Trophoblast cell (in vitro differentiated cells and primary cell): ENCODE results near the gene FGGY.

Experiments used
- DNase-seq, 2 donors: peaks; one replicate each; pipeline ENCODE4 v3.0.0-alpha.2; 2016
- H2AFZ ChIP-seq: 2 replicates; pipeline ENCODE4 v1.6.1; 2013; ENCODE audit warnings: low read length, moderate library complexity, mild to moderate bottlenecking; ENCODE audit not compliant: insufficient read depth, poor library complexity
- H2AK5ac ChIP-seq: 2 replicates; pipeline ENCODE4 v1.6.1; 2013; ENCODE audit warnings: mild to moderate bottlenecking, low read length
- H2BK120ac ChIP-seq: 2 replicates; pipeline ENCODE4 v1.6.1; 2013; ENCODE audit warnings: low read length, mild to moderate bottlenecking, moderate library complexity; ENCODE audit not compliant: insufficient read depth, poor library complexity
- H2BK12ac ChIP-seq: 2 replicates; pipeline ENCODE4 v1.6.1; 2013; ENCODE audit warnings: mild to moderate bottlenecking, low read length, moderate library complexity
- H2BK5ac ChIP-seq: 2 replicates; pipeline ENCODE4 v1.6.1; 2013; ENCODE audit warnings: low read length, low read depth, moderate library complexity, mild to moderate bottlenecking; ENCODE audit not compliant: poor library complexity
- H3K14ac ChIP-seq: 2 replicates; pipeline ENCODE4 v1.6.1; 2013; ENCODE audit warnings: mild to moderate bottlenecking, low read length
- H3K18ac ChIP-seq: 2 replicates; pipeline ENCODE4 v1.6.1; 2013; ENCODE audit warnings: mild to moderate bottlenecking, low read length
- H3K23ac ChIP-seq: 2 replicates; pipeline ENCODE4 v1.6.1; 2013; ENCODE audit warnings: low read length
- H3K27ac ChIP-seq: 2 replicates; pipeline ENCODE4 v1.5.1; 2013; ENCODE audit warnings: low read depth, mild to moderate bottlenecking, inconsistent platforms, low read length, moderate library complexity
- H3K27me3 ChIP-seq: 2 replicates; pipeline ENCODE4 v1.6.1; 2013; ENCODE audit warnings: inconsistent platforms, mild to moderate bottlenecking, low read length, moderate library complexity; ENCODE audit not compliant: insufficient read depth
- H3K36me3 ChIP-seq, 2 experiments: 1 replicate in 1 of 2; 2 replicates in 1 of 2; pipeline ENCODE4 v1.6.1; 2013; ENCODE audit warnings: low read length in 2 of 2, mild to moderate bottlenecking in 2 of 2, moderate library complexity in 1 of 2; ENCODE audit not compliant: insufficient read depth in 2 of 2, control insufficient read depth in 1 of 2
- H3K4ac ChIP-seq: 2 replicates; pipeline ENCODE4 v1.6.1; 2013; ENCODE audit warnings: low read depth, mild to moderate bottlenecking, low read length, moderate library complexity
- H3K4me1 ChIP-seq, 2 experiments: 1 replicate in 1 of 2; 2 replicates in 1 of 2; pipeline ENCODE4 v1.6.1; 2013; ENCODE audit warnings: low read length in 2 of 2, mild to moderate bottlenecking in 2 of 2, moderate library complexity in 1 of 2; ENCODE audit not compliant: insufficient read depth in 2 of 2, control insufficient read depth in 1 of 2
- H3K4me2 ChIP-seq: 2 replicates; pipeline ENCODE4 v1.6.1; 2013; ENCODE audit warnings: inconsistent platforms, mild to moderate bottlenecking, low read length, moderate library complexity
- H3K4me3 ChIP-seq: 2 replicates; pipeline ENCODE4 v1.5.1; 2013; ENCODE audit warnings: mild to moderate bottlenecking, low read depth, low read length, inconsistent platforms
- H3K79me1 ChIP-seq: one replicate; pipeline ENCODE4 v1.6.1; 2013; ENCODE audit warnings: low read length
- H3K79me2 ChIP-seq: 2 replicates; pipeline ENCODE4 v1.6.1; 2013; ENCODE audit warnings: low read length, mild to moderate bottlenecking; ENCODE audit not compliant: control insufficient read depth, insufficient read depth, poor library complexity
- H3K9ac ChIP-seq: 2 replicates; pipeline ENCODE4 v1.6.1; 2013; ENCODE audit warnings: mild to moderate bottlenecking, low read length
- H3K9me3 ChIP-seq: 2 replicates; pipeline ENCODE4 v1.6.1; 2013; ENCODE audit warnings: low read depth, mild to moderate bottlenecking, control low read depth, inconsistent platforms, low read length; ENCODE audit not compliant: insufficient read depth
- H4K12ac ChIP-seq: 2 replicates; pipeline ENCODE4 v1.6.1; 2013; ENCODE audit warnings: low read depth, mild to moderate bottlenecking, low read length, moderate library complexity
- H4K8ac ChIP-seq: 2 replicates; pipeline ENCODE4 v1.6.1; 2013; ENCODE audit warnings: low read depth, mild to moderate bottlenecking, low read length, moderate library complexity
- H4K91ac ChIP-seq: one replicate; pipeline ENCODE4 v1.6.1; 2013; ENCODE audit warnings: low read depth, mild to moderate bottlenecking, low read length, moderate library complexity
- WGBS: extraction: QIAGEN DNeasy Blood & Tissue Kit; methylation state at CpG from one replicate; pipeline ENCODE4 v1.1.7; 2013; ENCODE audit warnings: missing lambda C conversion rate; ENCODE audit not compliant: insufficient read length, insufficient coverage; ENCODE audit errors: extremely low coverage; 5-methylcytosine and 5-hydroxymethylcytosine counted together

FGGY gene

GRCh38 chr1:59278780-59279354 lies 18.0 kb upstream of the FGGY start:
- Histone ChIP-seq H3K79me1 (no peaks in the 10 kb centered on the region), H3K14ac (no peak overlapping the region), H3K79me2 (no peaks in the 10 kb centered on the region), H2BK12ac (peak overlapping the region; percentile 30), H2AK5ac (peak overlapping the region; percentile 23), H3K4me1 (peaks cover 0 to 6% of the 10 kb centered on the region in 2 experiments), H4K91ac (peak overlapping the region; percentile 43), H3K4me3 (no peak overlapping the region), H2BK5ac (peak overlapping the region; percentile 41), H4K12ac (no peak overlapping the region), H3K23ac (no peak overlapping the region), H4K8ac (no peak overlapping the region), H3K9me3 (no peaks in the 10 kb centered on the region), H2AFZ (no peak overlapping the region), H3K4me2 (no peak overlapping the region), H3K27ac (no peak overlapping the region), H3K27me3 (no peaks in the 10 kb centered on the region), H3K36me3 (no peaks in the 10 kb centered on the region), H2BK120ac (peak overlapping the region; percentile 20), H3K18ac (no peak overlapping the region), H3K4ac (no peak overlapping the region), H3K9ac (no peak overlapping the region)
- no CpG with 5 or more reads among the region's 2 CpGs for WGBS
- peak; percentile 38 to 57 for DNase-seq

GRCh38 chr1:59279645-59280044 lies 17.2 kb upstream of the FGGY start:
- no peak overlapping the region for H4K91ac ChIP-seq
- no peaks in the 10 kb centered on the region for H3K36me3 ChIP-seq
- no peaks in the 10 kb centered on the region for H3K79me2 ChIP-seq
- H2AK5ac ChIP-seq = no peak overlapping the region
- H3K23ac ChIP-seq = no peak overlapping the region
- DNase-seq = peak; percentile 85 to 95
- H3K4me3 ChIP-seq = no peak overlapping the region
- no CpG with 5 or more reads among the region's 5 CpGs for WGBS
- H3K9me3 ChIP-seq = no peaks in the 10 kb centered on the region
- peaks cover 0 to 6% of the 10 kb centered on the region in 2 experiments for H3K4me1 ChIP-seq
- no peaks in the 10 kb centered on the region for H3K79me1 ChIP-seq
- no peak overlapping the region for H3K4me2 ChIP-seq
- H4K12ac ChIP-seq = no peak overlapping the region
- H2AFZ ChIP-seq = no peak overlapping the region
- no peak overlapping the region for H3K27ac ChIP-seq
- no peak overlapping the region for H3K14ac ChIP-seq
- H3K4ac ChIP-seq = no peak overlapping the region
- H3K9ac ChIP-seq = no peak overlapping the region
- no peak overlapping the region for H3K18ac ChIP-seq
- H2BK12ac ChIP-seq = no peak overlapping the region
- no peak overlapping the region for H2BK5ac ChIP-seq
- H3K27me3 ChIP-seq = no peaks in the 10 kb centered on the region
- no peak overlapping the region for H2BK120ac ChIP-seq
- H4K8ac ChIP-seq = no peak overlapping the region

DNA sequence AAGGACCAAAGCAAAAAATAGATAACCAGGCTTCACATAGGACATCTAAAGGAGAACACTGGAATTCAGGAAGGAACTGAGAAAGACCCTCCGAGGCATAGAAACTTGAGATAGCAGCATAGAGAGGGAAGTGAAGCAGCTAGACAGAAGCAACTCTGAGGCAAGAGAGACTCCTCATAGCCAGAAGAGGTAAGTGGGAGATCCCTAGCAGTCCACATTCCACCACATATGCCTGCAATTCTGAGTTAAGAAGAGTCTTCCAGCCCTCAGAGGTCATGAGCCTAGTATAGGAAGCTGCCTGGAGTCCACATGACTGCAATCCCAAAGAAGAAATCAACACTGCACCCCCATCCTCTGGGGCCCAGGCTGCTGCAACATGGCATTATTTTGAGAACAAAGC lies 13.9 kb upstream of the FGGY start:
- no peak overlapping the region for H3K23ac ChIP-seq
- no peak overlapping the region for H2BK5ac ChIP-seq
- H3K27me3 ChIP-seq = no peaks in the 10 kb centered on the region
- no peaks in the 10 kb centered on the region for H3K9me3 ChIP-seq
- H3K79me2 ChIP-seq = no peaks in the 10 kb centered on the region
- H4K12ac ChIP-seq = no peak overlapping the region
- DNase-seq = no peak
- H2AFZ ChIP-seq = no peak overlapping the region
- H4K91ac ChIP-seq = no peak overlapping the region
- no peak overlapping the region for H3K14ac ChIP-seq
- H3K18ac ChIP-seq = no peak overlapping the region
- H3K27ac ChIP-seq = no peak overlapping the region
- WGBS = no CpG with 5 or more reads among the region's 1 CpG
- no peak overlapping the region for H3K4me2 ChIP-seq
- H2BK12ac ChIP-seq = no peak overlapping the region
- no peak overlapping the region for H2AK5ac ChIP-seq
- H3K4me1 ChIP-seq = peaks cover 0 to 8% of the 10 kb centered on the region in 2 experiments
- H3K4ac ChIP-seq = no peak overlapping the region
- no peak overlapping the region for H3K9ac ChIP-seq
- H3K4me3 ChIP-seq = no peak overlapping the region
- H3K36me3 ChIP-seq = no peaks in the 10 kb centered on the region
- H4K8ac ChIP-seq = no peak overlapping the region
- no peak overlapping the region for H2BK120ac ChIP-seq
- no peaks in the 10 kb centered on the region for H3K79me1 ChIP-seq

DNA sequence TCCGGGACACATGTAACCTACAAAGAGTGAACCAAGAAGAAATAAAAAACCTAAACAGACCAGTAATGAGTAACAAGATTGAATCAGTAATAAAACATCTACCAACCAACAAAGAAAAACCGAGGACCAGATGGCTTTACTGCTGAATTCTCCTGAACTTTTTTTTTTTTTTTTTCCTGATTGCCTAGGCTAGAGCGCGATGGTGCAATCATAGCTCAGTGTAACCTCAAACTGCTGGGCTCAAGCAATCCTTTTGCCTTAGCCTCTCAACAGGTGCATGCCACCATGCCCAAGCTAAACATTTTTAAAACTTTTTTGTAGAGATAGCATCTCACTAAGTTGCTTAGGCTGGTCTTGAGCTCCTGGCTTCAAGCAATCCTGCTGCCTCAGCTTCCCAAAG lies 11.2 kb upstream of the FGGY start:
- no peak overlapping the region for H4K12ac ChIP-seq
- no CpG with 5 or more reads among the region's 4 CpGs for WGBS
- no peak overlapping the region for H3K4ac ChIP-seq
- H3K9ac ChIP-seq = no peak overlapping the region
- no peak overlapping the region for H3K18ac ChIP-seq
- H2BK12ac ChIP-seq = no peak overlapping the region
- H3K14ac ChIP-seq = no peak overlapping the region
- H2AK5ac ChIP-seq = no peak overlapping the region
- no peaks in the 10 kb centered on the region for H3K9me3 ChIP-seq
- H3K4me2 ChIP-seq = no peak overlapping the region
- no peaks in the 10 kb centered on the region for H3K27me3 ChIP-seq
- H3K4me1 ChIP-seq = peaks cover 3 to 6% of the 10 kb centered on the region in 2 experiments
- H3K79me2 ChIP-seq = no peaks in the 10 kb centered on the region
- no peaks in the 10 kb centered on the region for H3K36me3 ChIP-seq
- H4K91ac ChIP-seq = no peak overlapping the region
- no peak overlapping the region for H3K4me3 ChIP-seq
- peak; percentile 29 to 66 for DNase-seq
- H2BK5ac ChIP-seq = no peak overlapping the region
- H2BK120ac ChIP-seq = no peak overlapping the region
- no peak overlapping the region for H3K27ac ChIP-seq
- H3K23ac ChIP-seq = no peak overlapping the region
- H3K79me1 ChIP-seq = no peaks in the 10 kb centered on the region
- no peak overlapping the region for H2AFZ ChIP-seq
- H4K8ac ChIP-seq = no peak overlapping the region
